K562 (cell line): Measurements from ENCODE around the gene CCL21. TPM values are rescaled to one million over a fixed set of nuclear protein-coding genes. Genes with fewer than 3 reads are reported as not detected.

Experiments used
- ATAC-seq: fragments of 200-7000 bp; cut with Tn5 transposase; 3 replicates; pipeline ENCODE4 v1.9.1; 2020; ENCODE audit warnings: moderate library complexity
- BruUV-seq: library from RNA; stranded (reverse); fragments of 400-500 nt; replicated peaks from 2 replicates; lab custom pipeline; 2021; lab: Mats Ljungman, UMichigan
- CTCF ChIA-PET: fragments of 300-600 bp; formaldehyde crosslinking; extraction: SDS; loops from one replicate; lab custom pipeline; 2021; ENCODE audit warnings: low intra/inter-chr PET ratio; lab: Yijun Ruan, JAX
- POLR2A ChIA-PET: fragments of 300-600, 350-650 bp; sonication (Branson Sonifier 250); formaldehyde crosslinking; extraction: SDS; loops from one replicate; lab custom pipeline; 2021; ENCODE audit warnings: antibody characterized with exemption, inconsistent platforms; lab: Yijun Ruan, JAX
- DNase-seq, 4 experiments: peaks; one replicate each; pipeline versions ENCODE4 v3.0.0 to v3.0.0-alpha.2; 2011 to 2018; ENCODE audit warnings: low spot score in 3 of 4, mixed read lengths in 3 of 4; ENCODE audit errors: extremely low read depth in 1 of 4
- FAIRE-seq: peaks from 2 replicates; lab custom pipeline; 2011; peaks lifted over from hg19 to GRCh38; lab: Jason Lieb, UNC
- H2AFZ ChIP-seq: 2 replicates; pipeline ENCODE4 v1.6.0; 2011; ENCODE audit warnings: low read depth, low read length, control low read depth, inconsistent platforms
- H3K27ac ChIP-seq: fragments of 200-600 bp; 3 replicates; pipeline ENCODE4 v1.8.0; 2011; ENCODE audit warnings: low read depth, mild to moderate bottlenecking, control low read depth, inconsistent platforms, low read length, moderate library complexity, mixed read lengths; ENCODE audit errors: extremely low read depth
- H3K27me3 ChIP-seq, 2 experiments: fragments of 300-600 bp in 1 of 2; 2 replicates in 1 of 2; 3 replicates in 1 of 2; pipeline versions ENCODE4 v1.6.0 to v1.8.0; 2011; ENCODE audit warnings: inconsistent platforms in 2 of 2, low read length in 2 of 2, mild to moderate bottlenecking in 1 of 2, mixed read lengths in 1 of 2, moderate library complexity in 1 of 2; ENCODE audit not compliant: control insufficient read depth in 2 of 2, insufficient read depth in 2 of 2
- H3K36me3 ChIP-seq: fragments of 300-600 bp; 3 replicates; pipeline ENCODE4 v1.8.0; 2011; ENCODE audit warnings: mild to moderate bottlenecking, low read length, inconsistent platforms; ENCODE audit not compliant: control insufficient read depth, insufficient read depth
- H3K4me1 ChIP-seq, 2 experiments: fragments of 200-600 bp in 1 of 2; replicated peaks in 1 of 2; 2 replicates in 1 of 2; 3 replicates in 1 of 2; pipeline versions ENCODE4 v1.5.1 to v1.8.0; 2011; ENCODE audit warnings: inconsistent platforms in 2 of 2, low read length in 2 of 2, mild to moderate bottlenecking in 1 of 2, mixed read lengths in 1 of 2, moderate library complexity in 1 of 2; ENCODE audit not compliant: control insufficient read depth in 2 of 2, insufficient read depth in 2 of 2
- H3K4me2 ChIP-seq: 2 replicates; pipeline ENCODE4 v1.6.1; 2011; ENCODE audit warnings: low read length, control low read depth, inconsistent platforms, mixed read lengths; ENCODE audit not compliant: insufficient read depth
- H3K4me3 ChIP-seq: fragments of 200-600 bp; sonication (generic), shearing (Covaris generic); 2 replicates; pipeline ENCODE4 v1.5.1; 2016; ENCODE audit warnings: control low read depth, inconsistent platforms
- H3K79me2 ChIP-seq: fragments of 200-600 bp; 3 replicates; pipeline ENCODE4 v1.8.0; 2011; ENCODE audit warnings: low read length, inconsistent platforms; ENCODE audit not compliant: control insufficient read depth, insufficient read depth
- H3K9ac ChIP-seq, 2 experiments: 2 replicates each; pipeline versions ENCODE4 v1.6.0 to v1.6.1; 2011; ENCODE audit warnings: low read depth in 2 of 2, low read length in 2 of 2, control low read depth in 1 of 2, inconsistent platforms in 1 of 2, mild to moderate bottlenecking in 1 of 2, mixed read lengths in 1 of 2; ENCODE audit not compliant: insufficient read depth in 1 of 2
- H3K9me1 ChIP-seq: one replicate; pipeline ENCODE4 v1.6.0; 2011; ENCODE audit warnings: inconsistent platforms, mild to moderate bottlenecking, low read length, moderate library complexity; ENCODE audit not compliant: control insufficient read depth, insufficient read depth
- H3K9me3 ChIP-seq: replicated peaks from 2 replicates; pipeline ENCODE4 v1.5.1; 2011; ENCODE audit warnings: low read depth, low read length, inconsistent platforms; ENCODE audit not compliant: control insufficient read depth, insufficient read depth
- H4K20me1 ChIP-seq: replicated peaks from 2 replicates; pipeline ENCODE4 v1.6.1; 2011; ENCODE audit warnings: low read length, inconsistent platforms, mixed read lengths; ENCODE audit not compliant: control insufficient read depth, insufficient read depth
- PRMT5 ChIP-seq: sonication (generic); formaldehyde crosslinking; IDR thresholded peaks from 2 replicates; pipeline ENCODE4 v1.5.0; 2020; ENCODE audit warnings: missing genetic modification reagents
- RBM39 ChIP-seq: fragments of 200-400 bp; formaldehyde crosslinking; optimal IDR thresholded peaks from 2 replicates; pipeline ENCODE3; 2018; ENCODE audit warnings: low read depth, low read length
- RNF219 ChIP-seq: fragments of 250-450 bp; sonication (Bioruptor Pico); IDR thresholded peaks from 2 replicates; pipeline ENCODE4 v1.5.0; 2022; ENCODE audit warnings: mild to moderate bottlenecking
- TARDBP ChIP-seq: fragments of 450-650 bp; IDR thresholded peaks from 2 replicates; pipeline ENCODE4 v1.6.1; 2016
- ZBTB1 ChIP-seq: sonication (generic); formaldehyde crosslinking; IDR thresholded peaks from 2 replicates; pipeline ENCODE4 v1.8.1; 2023; ENCODE audit warnings: missing genetic modification reagents, low read depth, mild to moderate bottlenecking, borderline replicate concordance
- ZFP36 ChIP-seq: fragments of 150-350 bp; IDR thresholded peaks from 2 replicates; pipeline ENCODE4 v1.6.1; 2018; ENCODE audit warnings: low read length, low read depth; ENCODE audit not compliant: partially characterized antibody
- ZNF212 ChIP-seq: fragments of 450-650 bp; formaldehyde crosslinking; IDR thresholded peaks from 2 replicates; pipeline ENCODE4 v1.4.0; 2020; ENCODE audit warnings: mild to moderate bottlenecking
- ZNF444 ChIP-seq: fragments of 250-450 bp; sonication (Bioruptor Pico); IDR thresholded peaks from 2 replicates; pipeline ENCODE4 v1.4.0; 2020; ENCODE audit warnings: mild to moderate bottlenecking, moderate library complexity
- WGBS: fragments of 100-300 bp; shearing (Covaris generic); methylation state at CpG from one replicate; pipeline ENCODE4 v1.1.6; 2016; ENCODE audit warnings: low coverage, mixed read lengths; ENCODE audit not compliant: insufficient coverage; ENCODE audit errors: missing lambda C conversion rate; 5-methylcytosine and 5-hydroxymethylcytosine counted together
- in situ Hi-C: fragments of 300-500 bp; cut with MboI; formaldehyde crosslinking; loops from 4 replicates; pipeline ENCODE4 v1.15.0; 2018; ENCODE audit warnings: inconsistent platforms, mixed read lengths
- intact Hi-C: fragments of 100-400 bp; cut with micrococcal nuclease; formaldehyde crosslinking; loops from 2 replicates; pipeline ENCODE4 v1.14.2; 2022
- polyA plus RNA-seq, 8 experiments: library from polyadenylated mRNA; depleted of rRNA in 4 of 8; stranded (reverse) in 5 of 8; unstranded in 3 of 8; fragments of >200 nt; fragmentation: Nextera tagmentation in 2 of 8; fragmentation: Illumina TruSeq in 1 of 8; extraction: Ambion mirVana in 2 of 8; extraction: Trizol in 1 of 8; gene quantifications; 2 replicates each; pipeline versions ENCODE4 v1.2.1 to v1.2.3, GENCODE V29; 2011 to 2014; ENCODE audit warnings: inconsistent platforms in 1 of 8, missing spikeins in 1 of 8
- total RNA-seq, 7 experiments: library from RNA; depleted of rRNA in 6 of 7; stranded (reverse); fragments of >200 nt in 6 of 7; fragmentation: Illumina TruSeq in 2 of 7; extraction: Trizol in 2 of 7; gene quantifications; 2 replicates each; pipeline versions ENCODE4 v1.2.1 to v1.2.3, GENCODE V29; 2011 to 2021; ENCODE audit warnings: low replicate concordance in 1 of 7

The CCL21 gene
- total and polyA plus RNA-seq, 9 of the 15 experiments (the other 6 are each of a cell fraction or from before 2014, with no cell fraction given): not detected

- H3K36me3 ChIP-seq: no peaks in the 10 kb centered on the region
- ChIA-PET POLR2A (no interaction called here), CTCF (no interaction called here)
- no peak overlapping the region for H2AFZ ChIP-seq
- FAIRE-seq (no peak), DNase-seq (no peak), ATAC-seq (no peak)
- H3K4me2 ChIP-seq: no peak overlapping the region
- H3K9me1 ChIP-seq: no peaks in the 10 kb centered on the region
- intact Hi-C loops (no loop called here), in situ Hi-C loops (no loop called here)
- peaks cover 3% of the 10 kb centered on the region; the same call in 1 of the 2 replicates for H4K20me1 ChIP-seq
- WGBS: 21% methylated on average over 5 of the region's 5 CpGs
- TF ChIP-seq ZBTB1 (CRISPR knock-in tag) (no peak), PRMT5 (CRISPR knock-in tag) (no peak), ZFP36 (peak; percentile 62), ZNF444 (CRISPR knock-in tag) (no peak), ZNF212 (no peak), RBM39 (no peak), RNF219 (CRISPR knock-in tag) (no peak), TARDBP (no peak)
- BruUV-seq: no TSS peak
- no peaks in the 10 kb centered on the region for H3K4me1 ChIP-seq
- H3K79me2 ChIP-seq: no peaks in the 10 kb centered on the region
- no peak overlapping the region for H3K4me3 ChIP-seq
- no peak overlapping the region; a peak in 1 of 4 replicates for H3K9ac ChIP-seq
- no peaks in the 10 kb centered on the region for H3K27me3 ChIP-seq
- H3K27ac ChIP-seq: no peak overlapping the region
- H3K9me3 ChIP-seq: no peaks in the 10 kb centered on the region
These were observed 21.4 kb downstream of the CCL21 start for GRCh38 chr9:34688329-34689115.
